Progenitor cell of endocrine pancreas (in vitro differentiated cells): ENCODE results near the gene MARCO. TPM values are rescaled to one million over a fixed set of nuclear protein-coding genes. Genes with fewer than 3 reads are reported as not detected.

Experiments
- DNase-seq: peaks from one replicate; pipeline ENCODE4 v3.0.0; 2021; ENCODE audit warnings: low spot score; ENCODE audit not compliant: unreplicated experiment
- H3K27ac Mint-ChIP-seq: 2 replicates; pipeline ENCODE4 v1.8.0; 2021; ENCODE audit warnings: mild to moderate bottlenecking, moderate library complexity, mixed read lengths
- H3K27me3 Mint-ChIP-seq: 2 replicates; pipeline ENCODE4 v1.8.0; 2021; ENCODE audit warnings: mixed read lengths
- H3K36me3 Mint-ChIP-seq: 2 replicates; pipeline ENCODE4 v1.8.0; 2022; ENCODE audit warnings: mixed read lengths; ENCODE audit not compliant: insufficient read depth
- H3K4me1 Mint-ChIP-seq: 2 replicates; pipeline ENCODE4 v1.8.0; 2021; ENCODE audit warnings: low read depth, mixed read lengths
- H3K4me3 Mint-ChIP-seq: 2 replicates; pipeline ENCODE4 v1.8.0; 2021; ENCODE audit warnings: low read depth, mild to moderate bottlenecking, moderate library complexity, mixed read lengths
- H3K9me3 Mint-ChIP-seq: 2 replicates; pipeline ENCODE4 v1.8.0; 2021; ENCODE audit warnings: low read depth, mixed read lengths
- CTCF ChIP-seq: fragments of 200-600 bp; sonication (generic); IDR thresholded peaks from one replicate; pipeline ENCODE4 v1.5.0; 2021; ENCODE audit warnings: antibody characterized with exemption, mild to moderate bottlenecking; ENCODE audit not compliant: unreplicated experiment
- total RNA-seq: library from RNA; stranded (reverse); gene quantifications from 2 replicates; pipeline ENCODE4 v1.2.1, GENCODE V29; 2021

Gene MARCO
- total RNA-seq, 1 donor from 2014 or later, result not detected

- H3K27ac Mint-ChIP-seq, result no peak overlapping the region
- H3K4me1 Mint-ChIP-seq, result peaks cover 2% of the 10 kb centered on the region
- H3K4me3 Mint-ChIP-seq, result no peak overlapping the region
- H3K36me3 Mint-ChIP-seq, result no peaks in the 10 kb centered on the region
- DNase-seq, result no peak
- no peak for TF ChIP-seq CTCF
- H3K27me3 Mint-ChIP-seq, result peaks cover 30% of the 10 kb centered on the region
- no peaks in the 10 kb centered on the region for H3K9me3 Mint-ChIP-seq
These were observed 44.7 kb downstream of the MARCO start for GRCh38 chr2:118986738-118987137.

- no peak for DNase-seq
- H3K4me3 Mint-ChIP-seq, result no peak overlapping the region
These were observed 45.9 kb downstream of the MARCO start for GRCh38 chr2:118987886-118988285.

DNA sequence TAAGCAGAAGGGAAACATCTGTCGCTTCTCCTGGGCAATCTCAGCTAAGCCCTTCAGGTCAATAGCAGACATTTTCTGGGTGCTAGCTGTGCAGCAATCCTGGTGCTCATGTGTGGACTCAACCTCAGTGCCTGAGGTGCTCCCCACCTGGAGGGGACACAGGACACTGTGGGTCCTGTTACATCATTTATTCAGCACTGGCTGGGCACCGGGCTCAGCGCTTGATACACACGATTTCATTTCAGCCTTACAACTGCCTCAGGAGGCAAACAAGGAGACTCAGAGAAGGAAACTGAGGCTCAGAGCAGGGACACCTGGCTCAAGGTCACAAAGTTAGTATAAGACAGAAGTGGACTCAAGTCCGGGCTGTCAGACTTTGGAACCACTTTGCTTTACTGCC, 46.7 kb downstream of the MARCO start:
- no peaks in the 10 kb centered on the region for H3K36me3 Mint-ChIP-seq
- no peak for DNase-seq
- no peaks in the 10 kb centered on the region for H3K4me1 Mint-ChIP-seq
- H3K27ac Mint-ChIP-seq, result no peak overlapping the region
- no peak overlapping the region for H3K4me3 Mint-ChIP-seq
- H3K27me3 Mint-ChIP-seq, result peaks cover 40% of the 10 kb centered on the region
- TF ChIP-seq CTCF, result no peak
- H3K9me3 Mint-ChIP-seq, result no peaks in the 10 kb centered on the region

More at GRCh38 chr2:118987886-118988285, 45.9 kb downstream of the MARCO start:
- H3K36me3 Mint-ChIP-seq, result no peaks in the 10 kb centered on the region
- peaks cover 39% of the 10 kb centered on the region for H3K27me3 Mint-ChIP-seq
- H3K27ac Mint-ChIP-seq, result no peak overlapping the region
- peaks cover 2% of the 10 kb centered on the region for H3K4me1 Mint-ChIP-seq
- no peak for TF ChIP-seq CTCF
- no peaks in the 10 kb centered on the region for H3K9me3 Mint-ChIP-seq

DNA sequence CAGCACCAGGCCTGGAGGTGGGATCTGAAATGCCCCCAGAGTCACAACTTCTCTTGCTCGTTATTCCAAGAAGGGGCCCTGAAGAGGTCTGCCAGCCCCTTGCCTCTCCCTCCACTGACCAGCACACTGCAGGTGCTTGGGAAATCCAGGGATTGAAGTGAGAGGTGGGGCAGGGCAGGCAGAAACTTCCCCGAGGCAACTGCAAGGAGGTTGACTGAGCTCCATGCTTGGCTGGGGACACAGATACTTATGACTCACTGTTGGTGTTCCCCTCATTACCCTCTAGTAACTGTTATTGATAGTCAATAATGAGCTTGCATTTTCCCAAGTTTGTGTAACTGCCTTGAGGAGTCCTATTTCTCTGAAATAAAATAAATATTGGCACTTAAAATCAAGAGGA, 47.5 kb downstream of the MARCO start:
- DNase-seq, result no peak
- H3K9me3 Mint-ChIP-seq, result no peaks in the 10 kb centered on the region
- no peak overlapping the region for H3K27ac Mint-ChIP-seq
- no peak for TF ChIP-seq CTCF
- H3K4me1 Mint-ChIP-seq, result no peaks in the 10 kb centered on the region
- peaks cover 47% of the 10 kb centered on the region for H3K27me3 Mint-ChIP-seq
- H3K36me3 Mint-ChIP-seq, result no peaks in the 10 kb centered on the region
- no peak overlapping the region for H3K4me3 Mint-ChIP-seq

DNA sequence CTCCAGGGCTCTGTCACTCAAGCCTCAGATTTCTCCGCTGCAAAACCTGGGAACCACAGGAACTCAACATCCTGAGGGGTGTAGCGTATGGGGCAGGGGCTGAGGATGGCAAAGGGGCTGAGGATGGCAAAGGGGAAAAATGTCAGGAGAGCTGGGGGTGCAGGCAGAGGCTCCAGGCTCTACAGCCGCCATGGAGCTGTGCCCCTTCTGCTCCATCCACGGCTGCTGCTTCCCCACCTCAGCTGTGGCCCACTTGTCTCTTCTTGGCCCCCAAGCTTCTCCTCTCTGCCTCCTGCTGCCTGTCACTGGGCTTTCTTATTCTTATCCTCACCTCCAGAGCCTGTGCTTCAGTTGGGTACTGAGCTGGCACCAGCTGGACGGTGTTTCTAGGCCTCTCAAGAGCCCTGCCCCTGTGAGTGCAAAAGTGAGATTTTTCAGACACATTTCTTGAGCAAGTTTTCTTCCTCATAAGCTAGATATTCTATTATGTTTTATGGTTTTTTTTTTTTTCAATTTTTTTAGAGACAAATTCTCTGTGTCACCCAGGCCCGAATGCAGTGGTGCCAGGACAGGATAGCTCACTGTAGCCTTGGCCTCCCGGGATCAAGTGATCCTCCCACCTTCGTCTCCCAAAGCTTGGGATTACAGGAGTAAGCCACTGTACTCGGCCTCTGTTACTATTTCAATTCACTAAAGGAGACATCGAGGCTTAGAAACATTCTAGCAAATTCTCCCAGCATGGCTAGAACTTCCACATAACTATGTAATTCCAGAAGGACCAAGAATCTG, 49.0 kb downstream of the MARCO start:
- no peaks in the 10 kb centered on the region for H3K9me3 Mint-ChIP-seq
- H3K36me3 Mint-ChIP-seq, result no peaks in the 10 kb centered on the region
- no peak overlapping the region for H3K27ac Mint-ChIP-seq
- no peaks in the 10 kb centered on the region for H3K4me1 Mint-ChIP-seq
- no peak for DNase-seq
- peaks cover 50% of the 10 kb centered on the region for H3K27me3 Mint-ChIP-seq
- no peak for TF ChIP-seq CTCF
- no peak overlapping the region for H3K4me3 Mint-ChIP-seq
